ENCODE results near the gene C11orf52.

- no peak for TF ChIP-seq CTCF (IDR thresholded peaks at IDR 0.05; ENCODE audit: low read depth, low read length, missing input control)
- no peak for TF ChIP-seq JUND (IDR thresholded peaks at IDR 0.05)
- TF ChIP-seq YY1 (IDR thresholded peaks at IDR 0.05), result no peak
Measured at GRCh38 chr11:111921541-111922230, 3.0 kb downstream of the C11orf52 start.
